CD4-positive, CD25-positive, alpha-beta regulatory T cell (primary cell): ENCODE measurements around the gene COPS3. TPM values are rescaled to one million over a fixed set of nuclear protein-coding genes. Genes with fewer than 3 reads are reported as not detected.
A peak's percentile ranks its signal among the peaks of the same experiment; 100 is the strongest.

Experiments
- ATAC-seq, 2 donors: fragments of 150-1000 bp; cut with Tn5 transposase; one replicate each; pipeline ENCODE4 v1.10.0; 2021; ENCODE audit warnings: low read depth in 2 of 2, moderate number of reproducible peaks in 2 of 2, moderate library complexity in 1 of 2
- DNase-seq, 3 donors: peaks; one replicate each; pipeline versions ENCODE4 v3.0.0 to v3.0.0-alpha.2; 2012 to 2022; ENCODE audit warnings: mixed read lengths in 1 of 3
- H3K27ac ChIP-seq: one replicate; pipeline ENCODE4 v1.7.0; 2013; ENCODE audit warnings: mild to moderate bottlenecking, low read length; ENCODE audit not compliant: insufficient read depth, poor library complexity, severe bottlenecking
- H3K27me3 ChIP-seq: one replicate; pipeline ENCODE4 v1.7.0; 2013; ENCODE audit warnings: low read length; ENCODE audit not compliant: control insufficient read depth, insufficient read depth
- H3K36me3 ChIP-seq: one replicate; pipeline ENCODE4 v1.7.0; 2013; ENCODE audit warnings: mild to moderate bottlenecking, low read length, moderate library complexity; ENCODE audit not compliant: control insufficient read depth, insufficient read depth
- H3K4me1 ChIP-seq: 2 replicates; pipeline ENCODE4 v1.7.0; 2013; ENCODE audit warnings: mild to moderate bottlenecking, low read length; ENCODE audit not compliant: insufficient read depth, control insufficient read depth, poor library complexity, severe bottlenecking
- H3K4me3 ChIP-seq: one replicate; pipeline ENCODE4 v1.7.0; 2013; ENCODE audit warnings: low read depth, mild to moderate bottlenecking, low read length, moderate library complexity
- H3K9me3 ChIP-seq, 2 experiments: 1 replicate in 1 of 2; 2 replicates in 1 of 2; pipeline ENCODE4 v1.7.0; 2013; ENCODE audit warnings: low read length in 2 of 2, mild to moderate bottlenecking in 1 of 2, moderate library complexity in 1 of 2; ENCODE audit not compliant: control insufficient read depth in 2 of 2
- H3K27ac Mint-ChIP-seq, 3 donors: one replicate each; pipeline ENCODE4 v1.8.0; 2020 to 2022; ENCODE audit warnings: mild to moderate bottlenecking in 3 of 3, mixed read lengths in 3 of 3, moderate library complexity in 2 of 3
- H3K27me3 Mint-ChIP-seq: one replicate; pipeline ENCODE4 v1.8.0; 2022; ENCODE audit warnings: mild to moderate bottlenecking, mixed read lengths
- H3K36me3 Mint-ChIP-seq: one replicate; pipeline ENCODE4 v1.8.0; 2020; ENCODE audit warnings: mixed read lengths
- H3K4me1 Mint-ChIP-seq, 4 donors: one replicate each; pipeline ENCODE4 v1.8.0; 2020 to 2022; ENCODE audit warnings: mixed read lengths in 4 of 4, mild to moderate bottlenecking in 1 of 4
- H3K4me3 Mint-ChIP-seq, 4 donors: one replicate each; pipeline ENCODE4 v1.8.0; 2020 to 2022; ENCODE audit warnings: mild to moderate bottlenecking in 4 of 4, mixed read lengths in 4 of 4, moderate library complexity in 3 of 4
- H3K9me3 Mint-ChIP-seq, 7 donors: one replicate each; pipeline ENCODE4 v1.8.0; 2020 to 2022; ENCODE audit warnings: mixed read lengths in 7 of 7, mild to moderate bottlenecking in 3 of 7, moderate library complexity in 2 of 7
- polyA plus RNA-seq, 4 donors: library from polyadenylated mRNA; unstranded; fragments of 300-500 nt; fragmentation: Illumina TruSeq; gene quantifications; one replicate each; pipeline ENCODE4 v1.2.3, GENCODE V29; 2021
- total RNA-seq: library from RNA; stranded (reverse); gene quantifications from one replicate; pipeline ENCODE4 v1.2.3, GENCODE V29; 2022

Gene COPS3
- total and polyA plus RNA-seq, 5 donors from 2014 or later = 92.1 to 123 (median 99.4) TPM

GRCh38 chr17:17201907-17202306 is 79.1 kb downstream of the COPS3 start:
- peaks cover 0 to 2% (median 0%) of the 10 kb centered on the region in 7 donors for H3K9me3 Mint-ChIP-seq
- peak overlapping the region in 1 of 4 donors; percentile 28 for H3K4me3 Mint-ChIP-seq
- ATAC-seq = no peak
- H3K36me3 Mint-ChIP-seq = peaks cover 26% of the 10 kb centered on the region
- H3K4me1 Mint-ChIP-seq = peaks cover 4 to 46% (median 22%) of the 10 kb centered on the region in 4 donors
- no peak for DNase-seq
- no peaks in the 10 kb centered on the region for H3K27me3 Mint-ChIP-seq
- Histone ChIP-seq H3K27me3 (no peaks in the 10 kb centered on the region), H3K27ac (no peak overlapping the region), H3K4me1 (peaks cover 26% of the 10 kb centered on the region), H3K9me3 (no peaks in the 10 kb centered on the region), H3K36me3 (peaks cover 16% of the 10 kb centered on the region), H3K4me3 (no peak overlapping the region)
- peak overlapping the region in 1 of 3 donors; percentile 74 for H3K27ac Mint-ChIP-seq

GRCh38 chr17:17201271-17201670 is 79.8 kb downstream of the COPS3 start:
- peaks cover 26% of the 10 kb centered on the region for H3K4me1 ChIP-seq
- ATAC-seq (no peak), DNase-seq (no peak)
- Mint-ChIP-seq H3K4me3 (peak overlapping the region in 1 of 4 donors; percentile 11), H3K9me3 (no peaks in the 10 kb centered on the region), H3K27me3 (no peaks in the 10 kb centered on the region), H3K27ac (peak overlapping the region in 1 of 3 donors; percentile 87), H3K36me3 (peaks cover 26% of the 10 kb centered on the region), H3K4me1 (peaks cover 5 to 42% (median 22%) of the 10 kb centered on the region in 4 donors)
- H3K9me3 ChIP-seq = no peaks in the 10 kb centered on the region
- no peak overlapping the region for H3K4me3 ChIP-seq
- H3K27me3 ChIP-seq = no peaks in the 10 kb centered on the region
- H3K27ac ChIP-seq = no peak overlapping the region
- H3K36me3 ChIP-seq = peaks cover 16% of the 10 kb centered on the region

- Mint-ChIP-seq H3K27ac (peak overlapping the region in 1 of 3 donors; percentile 87), H3K4me1 (peaks cover 5 to 43% (median 22%) of the 10 kb centered on the region in 4 donors), H3K36me3 (peaks cover 26% of the 10 kb centered on the region), H3K27me3 (no peaks in the 10 kb centered on the region), H3K4me3 (peak overlapping the region in 1 of 4 donors; percentile 11), H3K9me3 (no peaks in the 10 kb centered on the region)
- H3K4me1 ChIP-seq = peaks cover 22% of the 10 kb centered on the region
- DNase-seq (no peak), ATAC-seq (no peak)
- no peak overlapping the region for H3K4me3 ChIP-seq
- H3K27me3 ChIP-seq = no peaks in the 10 kb centered on the region
- H3K36me3 ChIP-seq = peaks cover 16% of the 10 kb centered on the region
- H3K9me3 ChIP-seq = no peaks in the 10 kb centered on the region
- no peak overlapping the region for H3K27ac ChIP-seq
Observed at GRCh38 chr17:17200831-17201230, 80.2 kb downstream of the COPS3 start.

GRCh38 chr17:17200311-17200710 is 80.7 kb downstream of the COPS3 start:
- Histone ChIP-seq H3K27ac (no peak overlapping the region), H3K4me1 (peaks cover 17% of the 10 kb centered on the region), H3K4me3 (no peak overlapping the region), H3K36me3 (peaks cover 16% of the 10 kb centered on the region), H3K9me3 (no peaks in the 10 kb centered on the region), H3K27me3 (no peaks in the 10 kb centered on the region)
- no peak overlapping the region for H3K4me3 Mint-ChIP-seq
- no peaks in the 10 kb centered on the region for H3K27me3 Mint-ChIP-seq
- DNase-seq = no peak
- ATAC-seq = no peak
- H3K4me1 Mint-ChIP-seq = peaks cover 5 to 43% (median 20%) of the 10 kb centered on the region in 4 donors
- no peak overlapping the region for H3K27ac Mint-ChIP-seq
- peaks cover 26% of the 10 kb centered on the region for H3K36me3 Mint-ChIP-seq
- no peaks in the 10 kb centered on the region for H3K9me3 Mint-ChIP-seq

GRCh38 chr17:17198281-17198680 is 82.8 kb downstream of the COPS3 start:
- no peaks in the 10 kb centered on the region for H3K4me1 ChIP-seq
- ATAC-seq = no peak
- no peaks in the 10 kb centered on the region for H3K9me3 ChIP-seq
- peaks cover 26% of the 10 kb centered on the region for H3K36me3 Mint-ChIP-seq
- H3K4me3 ChIP-seq = no peak overlapping the region
- H3K27ac Mint-ChIP-seq = no peak overlapping the region
- H3K4me1 Mint-ChIP-seq = peaks cover 2 to 23% (median 12%) of the 10 kb centered on the region in 4 donors
- no peaks in the 10 kb centered on the region for H3K27me3 ChIP-seq
- H3K4me3 Mint-ChIP-seq = no peak overlapping the region
- no peaks in the 10 kb centered on the region for H3K9me3 Mint-ChIP-seq
- DNase-seq = no peak
- H3K27me3 Mint-ChIP-seq = no peaks in the 10 kb centered on the region
- peaks cover 16% of the 10 kb centered on the region for H3K36me3 ChIP-seq
- H3K27ac ChIP-seq = no peak overlapping the region

GRCh38 chr17:17196776-17197175 is 84.3 kb downstream of the COPS3 start:
- ATAC-seq (no peak), DNase-seq (no peak)
- Histone ChIP-seq H3K4me3 (no peak overlapping the region), H3K36me3 (peaks cover 8% of the 10 kb centered on the region), H3K27me3 (no peaks in the 10 kb centered on the region), H3K9me3 (no peaks in the 10 kb centered on the region), H3K4me1 (no peaks in the 10 kb centered on the region), H3K27ac (no peak overlapping the region)
- H3K27me3 Mint-ChIP-seq = no peaks in the 10 kb centered on the region
- H3K27ac Mint-ChIP-seq = peak overlapping the region in 2 of 3 donors; percentile 8 to 68
- H3K9me3 Mint-ChIP-seq = no peaks in the 10 kb centered on the region
- H3K36me3 Mint-ChIP-seq = peaks cover 21% of the 10 kb centered on the region
- peaks cover 2 to 20% (median 12%) of the 10 kb centered on the region in 4 donors for H3K4me1 Mint-ChIP-seq
- peak overlapping the region in 1 of 4 donors; percentile 39 for H3K4me3 Mint-ChIP-seq

Other genes with a start within 250 kb of the COPS3 start
- 234 TPM for gene MPRIP, start 238.8 kb downstream of the COPS3 start, total RNA-seq
- 10 to 100 TPM; 49.0 to 88.5 (median 55.8) TPM for gene MPRIP, start 238.8 kb downstream of the COPS3 start, polyA plus RNA-seq
- gene PLD6, start 74.9 kb downstream of the COPS3 start, total RNA-seq = 9.4 TPM
- gene PLD6, start 74.9 kb downstream of the COPS3 start, polyA plus RNA-seq = 10 to 100 TPM in 3 of 4 donors, 1 to 10 TPM in 1; 8.9 to 19.3 (median 16.0) TPM
- gene FLCN, start 44.1 kb downstream of the COPS3 start, total RNA-seq = 60.5 TPM
- gene FLCN, start 44.1 kb downstream of the COPS3 start, polyA plus RNA-seq = 10 to 100 TPM in 1 of 4 donors, 1 to 10 TPM in 3; 6.6 to 10.9 (median 7.6) TPM
- 3.9 TPM for gene NT5M, start 22.1 kb upstream of the COPS3 start, total RNA-seq
- gene NT5M, start 22.1 kb upstream of the COPS3 start, polyA plus RNA-seq = 1 to 10 TPM in 2 of 4 donors, under 1 TPM in 2; 0.75 to 2.0 (median 1.4) TPM
- gene MED9, start 195.8 kb upstream of the COPS3 start, total RNA-seq = 21.6 TPM
- gene MED9, start 195.8 kb upstream of the COPS3 start, polyA plus RNA-seq = 10 to 100 TPM; 13.7 to 16.6 (median 15.9) TPM
- 0.72 TPM for gene RASD1, start 215.1 kb upstream of the COPS3 start, total RNA-seq
- under 1 TPM in 2 of 4 donors, not detected in 2; 0.12 to 0.26 TPM for gene RASD1, start 215.1 kb upstream of the COPS3 start, polyA plus RNA-seq